HCT116 (cell line): ENCODE measurements around the gene CUL5. TPM values are rescaled to one million over a fixed set of nuclear protein-coding genes. Genes with fewer than 3 reads are reported as not detected.

Source experiments
- ATAC-seq: fragments of 200-7000 bp; cut with Tn5 transposase; 2 replicates; pipeline ENCODE4 v1.9.1; 2020; ENCODE audit warnings: mild to moderate bottlenecking, moderate library complexity
- BruUV-seq: library from RNA; stranded (reverse); fragments of 400-500 nt; replicated peaks from 2 replicates; lab custom pipeline; 2021; lab: Mats Ljungman, UMichigan
- CTCF ChIA-PET: fragments of 300-600 bp; sonication (Branson Sonifier 250); formaldehyde crosslinking; loops from one replicate; lab custom pipeline; 2021; ENCODE audit warnings: antibody characterized with exemption; lab: Charles Lee
- POLR2A ChIA-PET: fragments of 300-600, 350-600 bp; sonication (Branson Sonifier 250); formaldehyde crosslinking; loops from one replicate; lab custom pipeline; 2021; ENCODE audit warnings: antibody characterized with exemption; lab: Charles Lee
- RAD21 ChIA-PET, 2 experiments: fragments of 300-600 bp; sonication (Branson Sonifier 250); formaldehyde crosslinking; loops; one replicate each; lab custom pipeline; 2023; ENCODE audit warnings: low total read pairs in 2 of 2; ENCODE audit not compliant: uncharacterized antibody in 2 of 2, unreplicated experiment in 2 of 2, low non-redundant PET in 1 of 2; lab: Charles Lee
- DNase-seq: peaks from one replicate; pipeline ENCODE4 v3.0.0-alpha.2; 2010; ENCODE audit warnings: low read depth, low spot score
- H2AFZ ChIP-seq: fragments of 200-600 bp; shearing (Covaris generic), sonication (generic); 2 replicates; pipeline ENCODE4 v1.6.1; 2017; ENCODE audit warnings: low read depth, mixed run types, mixed read lengths, antibody characterized with exemption, low read length; ENCODE audit not compliant: poor library complexity, severe bottlenecking
- H3K27ac ChIP-seq: 2 replicates; pipeline ENCODE4 v1.5.1; 2012; ENCODE audit warnings: low read depth, low read length
- H3K27me3 ChIP-seq: fragments of 200-600 bp; sonication (generic); 2 replicates; pipeline ENCODE4 v1.6.1; 2016; ENCODE audit warnings: mixed run types, low read length, mixed read lengths; ENCODE audit not compliant: insufficient read depth
- H3K36me3 ChIP-seq, 2 experiments: fragments of 200-500 bp in 1 of 2; fragments of 200-600 bp in 1 of 2; sonication (Bioruptor generic) in 1 of 2; sonication (generic) in 1 of 2; 2 replicates each; pipeline versions ENCODE4 v1.5.1 to v1.6.1; 2014 to 2016; ENCODE audit warnings: low read length in 2 of 2, inconsistent platforms in 1 of 2, mixed read lengths in 1 of 2, mixed run types in 1 of 2; ENCODE audit not compliant: insufficient read depth in 2 of 2, control insufficient read depth in 1 of 2
- H3K4me1 ChIP-seq, 2 experiments: fragments of 200-600 bp in 1 of 2; sonication (generic) in 1 of 2; 2 replicates each; pipeline versions ENCODE4 v1.5.1 to v1.6.1; 2012 to 2017; ENCODE audit warnings: low read length in 2 of 2, inconsistent platforms in 1 of 2, mild to moderate bottlenecking in 1 of 2, mixed read lengths in 1 of 2, mixed run types in 1 of 2, moderate library complexity in 1 of 2; ENCODE audit not compliant: insufficient read depth in 2 of 2, control insufficient read depth in 1 of 2
- H3K4me2 ChIP-seq: fragments of 200-600 bp; sonication (generic); 2 replicates; pipeline ENCODE4 v1.6.1; 2017; ENCODE audit warnings: mixed run types, low read length, mixed read lengths
- H3K4me3 ChIP-seq, 2 experiments: fragments of 200-600 bp in 1 of 2; sonication (generic) in 1 of 2; replicated peaks in 1 of 2; 2 replicates each; pipeline ENCODE4 v1.5.1; 2011 to 2016; ENCODE audit warnings: low read length in 2 of 2, control low read depth in 1 of 2, low read depth in 1 of 2, mild to moderate bottlenecking in 1 of 2, mixed read lengths in 1 of 2, mixed run types in 1 of 2
- H3K79me2 ChIP-seq: fragments of 200-600 bp; sonication (generic); 2 replicates; pipeline ENCODE4 v1.6.1; 2017; ENCODE audit warnings: mild to moderate bottlenecking, mixed run types, low read length, moderate library complexity, mixed read lengths; ENCODE audit not compliant: insufficient read depth
- H3K9ac ChIP-seq: fragments of 200-600 bp; sonication (generic); 2 replicates; pipeline ENCODE4 v1.6.1; 2016; ENCODE audit warnings: low read length, mixed read lengths
- H3K9me2 ChIP-seq: fragments of 200-600 bp; sonication (generic), shearing (Covaris generic); 2 replicates; pipeline ENCODE4 v1.6.1; 2017; ENCODE audit warnings: mixed run types, mild to moderate bottlenecking, moderate library complexity; ENCODE audit not compliant: insufficient read depth
- H3K9me3 ChIP-seq, 2 experiments: fragments of 200-500 bp in 1 of 2; fragments of 200-600 bp in 1 of 2; sonication (Bioruptor generic) in 1 of 2; sonication (generic) in 1 of 2; 2 replicates each; pipeline ENCODE4 v1.6.1; 2014 to 2017; ENCODE audit warnings: low read length in 2 of 2, mixed read lengths in 2 of 2, inconsistent platforms in 1 of 2, low read depth in 1 of 2, mild to moderate bottlenecking in 1 of 2, mixed run types in 1 of 2, moderate library complexity in 1 of 2; ENCODE audit not compliant: control insufficient read depth in 1 of 2, insufficient read depth in 1 of 2
- H4K20me1 ChIP-seq: fragments of 200-600 bp; sonication (generic), shearing (Covaris generic); 2 replicates; pipeline ENCODE4 v1.6.1; 2017; ENCODE audit warnings: mixed run types, mild to moderate bottlenecking, moderate library complexity; ENCODE audit not compliant: insufficient read depth
- EZH2phosphoT487 ChIP-seq: fragments of 200-600 bp; IDR thresholded peaks from 2 replicates; pipeline ENCODE4 v1.6.1; 2018; ENCODE audit warnings: antibody characterized with exemption, borderline replicate concordance
- POLR2AphosphoS5 ChIP-seq: IDR thresholded peaks from 2 replicates; pipeline ENCODE4 v1.6.1; 2011; ENCODE audit warnings: mild to moderate bottlenecking, low read depth, low read length, moderate library complexity
- ZFX ChIP-seq: fragments of 450-650 bp; IDR thresholded peaks from 2 replicates; pipeline ENCODE4 v1.6.1; 2017
- ZNF274 ChIP-seq: fragments of 200-500 bp; sonication (Bioruptor generic); IDR thresholded peaks from 2 replicates; pipeline ENCODE4 v1.6.1; 2014; ENCODE audit warnings: mild to moderate bottlenecking, low read depth, low read length, inconsistent platforms
- intact Hi-C: fragments of 100-400 bp; cut with micrococcal nuclease; formaldehyde crosslinking; loops from 2 replicates; pipeline ENCODE4 v1.10.0; 2022
- total RNA-seq: library from RNA; stranded (reverse); gene quantifications from one replicate; pipeline ENCODE4 v1.2.1, GENCODE V29; 2021; ENCODE audit not compliant: unreplicated experiment
- TF ChIP-seq, protein P1 (sequence below): IDR thresholded peaks from 2 replicates; pipeline ENCODE4 v1.6.1; 2011; ENCODE audit warnings: mild to moderate bottlenecking, low read length, moderate library complexity; ENCODE audit not compliant: insufficient replicate concordance; ENCODE audit errors: extremely low read depth
- TF ChIP-seq, protein P2 (sequence below): IDR thresholded peaks from 2 replicates; pipeline ENCODE4 v1.6.1; 2012; ENCODE audit warnings: low read depth

The CUL5 gene
- total RNA-seq, 1 experiment from 2014 or later: 41.9 TPM

DNA sequence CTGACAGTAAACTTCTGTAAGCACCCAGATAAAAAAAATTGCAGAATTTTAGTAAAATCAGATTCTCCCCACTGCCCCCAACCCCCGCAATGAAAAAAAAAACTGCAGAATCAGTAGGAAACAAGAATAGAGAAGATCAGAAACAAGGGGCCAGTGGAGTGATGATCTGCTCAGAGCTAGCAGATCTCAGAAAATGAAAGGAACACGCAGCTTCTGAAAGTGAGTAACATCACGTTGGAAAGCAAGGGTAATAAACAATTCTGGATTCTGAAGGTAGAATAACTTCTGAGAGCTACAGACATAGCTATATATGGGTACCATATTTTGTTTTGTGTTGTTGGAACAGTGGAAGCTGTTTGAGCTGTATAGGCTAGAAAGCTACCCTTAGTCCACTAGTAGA is 135.9 kb downstream of the CUL5 start:
- RAD21 ChIA-PET: no interaction called here
- no peak overlapping the region for H3K4me3 ChIP-seq
- no peaks in the 10 kb centered on the region for H3K27me3 ChIP-seq
- intact Hi-C loops: no loop called here
- DNase-seq (no peak), ATAC-seq (no peak)
- no peak overlapping the region for H3K27ac ChIP-seq
- CTCF ChIA-PET: no interaction called here
- no TSS peak for BruUV-seq
- POLR2A ChIA-PET: no interaction called here
- H3K4me1 ChIP-seq: no peaks in the 10 kb centered on the region
- no peak overlapping the region for H2AFZ ChIP-seq
- no peaks in the 10 kb centered on the region for H4K20me1 ChIP-seq
- TF ChIP-seq POLR2AphosphoS5 (no peak), ZFX (no peak), EZH2phosphoT487 (no peak), ZNF274 (no peak)
- TF ChIP-seq, protein P1, sequence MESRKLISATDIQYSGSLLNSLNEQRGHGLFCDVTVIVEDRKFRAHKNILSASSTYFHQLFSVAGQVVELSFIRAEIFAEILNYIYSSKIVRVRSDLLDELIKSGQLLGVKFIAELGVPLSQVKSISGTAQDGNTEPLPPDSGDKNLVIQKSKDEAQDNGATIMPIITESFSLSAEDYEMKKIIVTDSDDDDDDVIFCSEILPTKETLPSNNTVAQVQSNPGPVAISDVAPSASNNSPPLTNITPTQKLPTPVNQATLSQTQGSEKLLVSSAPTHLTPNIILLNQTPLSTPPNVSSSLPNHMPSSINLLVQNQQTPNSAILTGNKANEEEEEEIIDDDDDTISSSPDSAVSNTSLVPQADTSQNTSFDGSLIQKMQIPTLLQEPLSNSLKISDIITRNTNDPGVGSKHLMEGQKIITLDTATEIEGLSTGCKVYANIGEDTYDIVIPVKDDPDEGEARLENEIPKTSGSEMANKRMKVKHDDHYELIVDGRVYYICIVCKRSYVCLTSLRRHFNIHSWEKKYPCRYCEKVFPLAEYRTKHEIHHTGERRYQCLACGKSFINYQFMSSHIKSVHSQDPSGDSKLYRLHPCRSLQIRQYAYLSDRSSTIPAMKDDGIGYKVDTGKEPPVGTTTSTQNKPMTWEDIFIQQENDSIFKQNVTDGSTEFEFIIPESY: no peak
- TF ChIP-seq, protein P2, sequence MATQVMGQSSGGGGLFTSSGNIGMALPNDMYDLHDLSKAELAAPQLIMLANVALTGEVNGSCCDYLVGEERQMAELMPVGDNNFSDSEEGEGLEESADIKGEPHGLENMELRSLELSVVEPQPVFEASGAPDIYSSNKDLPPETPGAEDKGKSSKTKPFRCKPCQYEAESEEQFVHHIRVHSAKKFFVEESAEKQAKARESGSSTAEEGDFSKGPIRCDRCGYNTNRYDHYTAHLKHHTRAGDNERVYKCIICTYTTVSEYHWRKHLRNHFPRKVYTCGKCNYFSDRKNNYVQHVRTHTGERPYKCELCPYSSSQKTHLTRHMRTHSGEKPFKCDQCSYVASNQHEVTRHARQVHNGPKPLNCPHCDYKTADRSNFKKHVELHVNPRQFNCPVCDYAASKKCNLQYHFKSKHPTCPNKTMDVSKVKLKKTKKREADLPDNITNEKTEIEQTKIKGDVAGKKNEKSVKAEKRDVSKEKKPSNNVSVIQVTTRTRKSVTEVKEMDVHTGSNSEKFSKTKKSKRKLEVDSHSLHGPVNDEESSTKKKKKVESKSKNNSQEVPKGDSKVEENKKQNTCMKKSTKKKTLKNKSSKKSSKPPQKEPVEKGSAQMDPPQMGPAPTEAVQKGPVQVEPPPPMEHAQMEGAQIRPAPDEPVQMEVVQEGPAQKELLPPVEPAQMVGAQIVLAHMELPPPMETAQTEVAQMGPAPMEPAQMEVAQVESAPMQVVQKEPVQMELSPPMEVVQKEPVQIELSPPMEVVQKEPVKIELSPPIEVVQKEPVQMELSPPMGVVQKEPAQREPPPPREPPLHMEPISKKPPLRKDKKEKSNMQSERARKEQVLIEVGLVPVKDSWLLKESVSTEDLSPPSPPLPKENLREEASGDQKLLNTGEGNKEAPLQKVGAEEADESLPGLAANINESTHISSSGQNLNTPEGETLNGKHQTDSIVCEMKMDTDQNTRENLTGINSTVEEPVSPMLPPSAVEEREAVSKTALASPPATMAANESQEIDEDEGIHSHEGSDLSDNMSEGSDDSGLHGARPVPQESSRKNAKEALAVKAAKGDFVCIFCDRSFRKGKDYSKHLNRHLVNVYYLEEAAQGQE: no peak
- H3K9me2 ChIP-seq: no peaks in the 10 kb centered on the region
- H3K79me2 ChIP-seq: no peaks in the 10 kb centered on the region
- no peak overlapping the region for H3K4me2 ChIP-seq
- peaks cover 64 to 65% of the 10 kb centered on the region in 2 experiments for H3K36me3 ChIP-seq
- H3K9ac ChIP-seq: no peak overlapping the region
- H3K9me3 ChIP-seq: no peaks in the 10 kb centered on the region
